Endodermal cell (in vitro differentiated cells): Measurements from ENCODE around the gene TCEAL4. TPM values are rescaled to one million over a fixed set of nuclear protein-coding genes. Genes with fewer than 3 reads are reported as not detected.

Experiments used
- DNase-seq: peaks from one replicate; pipeline ENCODE4 v3.0.0-alpha.2; 2017
- H3K27ac ChIP-seq: 2 replicates; pipeline ENCODE4 v1.5.1; 2013; ENCODE audit warnings: mild to moderate bottlenecking, low read depth, low read length, moderate library complexity
- H3K27me3 ChIP-seq: 2 replicates; pipeline ENCODE4 v1.6.1; 2013; ENCODE audit warnings: mild to moderate bottlenecking, low read length, moderate library complexity; ENCODE audit not compliant: insufficient read depth, control insufficient read depth, poor library complexity, severe bottlenecking
- H3K36me3 ChIP-seq: 2 replicates; pipeline ENCODE4 v1.7.0; 2013; ENCODE audit warnings: mild to moderate bottlenecking, low read length, moderate library complexity; ENCODE audit not compliant: control insufficient read depth, insufficient read depth
- H3K4me1 ChIP-seq: one replicate; pipeline ENCODE4 v1.7.0; 2013; ENCODE audit warnings: low read length; ENCODE audit not compliant: control insufficient read depth, insufficient read depth
- H3K4me3 ChIP-seq: 2 replicates; pipeline ENCODE4 v1.5.1; 2013; ENCODE audit warnings: mild to moderate bottlenecking, low read length, moderate library complexity
- H3K9ac ChIP-seq: 2 replicates; pipeline ENCODE4 v1.6.1; 2013; ENCODE audit warnings: mild to moderate bottlenecking, low read length, moderate library complexity; ENCODE audit not compliant: poor library complexity, severe bottlenecking; ENCODE audit errors: extremely low read depth
- H3K9me3 ChIP-seq: 2 replicates; pipeline ENCODE4 v1.6.1; 2013; ENCODE audit warnings: mild to moderate bottlenecking, low read length, moderate library complexity; ENCODE audit not compliant: control insufficient read depth
- H3K27ac Mint-ChIP-seq: 2 replicates; pipeline ENCODE4 v1.8.0; 2020; ENCODE audit warnings: mixed read lengths
- H3K27me3 Mint-ChIP-seq: 2 replicates; pipeline ENCODE4 v1.8.0; 2021; ENCODE audit warnings: mild to moderate bottlenecking, mixed read lengths; ENCODE audit not compliant: insufficient read depth
- H3K36me3 Mint-ChIP-seq: 2 replicates; pipeline ENCODE4 v1.8.0; 2020; ENCODE audit warnings: low read depth, mixed read lengths
- H3K4me1 Mint-ChIP-seq: 2 replicates; pipeline ENCODE4 v1.8.0; 2020; ENCODE audit warnings: mixed read lengths
- H3K4me3 Mint-ChIP-seq: 2 replicates; pipeline ENCODE4 v1.8.0; 2020; ENCODE audit warnings: mild to moderate bottlenecking, moderate library complexity, mixed read lengths
- H3K9me3 Mint-ChIP-seq: 2 replicates; pipeline ENCODE4 v1.8.0; 2020; ENCODE audit warnings: mild to moderate bottlenecking, mixed read lengths
- WGBS, 2 experiments: methylation state at CpG; one replicate each; pipeline versions ENCODE4 v1.1.5 to v1.1.7; 2013; ENCODE audit warnings: missing lambda C conversion rate in 2 of 2, mixed read lengths in 1 of 2; ENCODE audit not compliant: insufficient coverage in 1 of 2, insufficient read length in 1 of 2; 5-methylcytosine and 5-hydroxymethylcytosine counted together
- total RNA-seq, 2 donors: library from RNA; stranded (reverse); fragmentation: NEBNext Ultra II Directional in 1 of 2; extraction: Animal tissue kit (Norgen Biotek cat#: 25700) in 1 of 2; gene quantifications; 2 replicates in 1 of 2; 3 replicates in 1 of 2; pipeline ENCODE4 v1.2.1, GENCODE V29; 2021
- TF ChIP-seq, protein P1 (sequence below): fragments of 200-600 bp; sonication (generic); conservative IDR thresholded peaks from 2 replicates; pipeline ENCODE4 v1.5.0; 2021; ENCODE audit warnings: antibody characterized with exemption, mild to moderate bottlenecking

TCEAL4 gene
- total RNA-seq, 2 donors from 2014 or later: 72.7 to 88.8 TPM

DNA sequence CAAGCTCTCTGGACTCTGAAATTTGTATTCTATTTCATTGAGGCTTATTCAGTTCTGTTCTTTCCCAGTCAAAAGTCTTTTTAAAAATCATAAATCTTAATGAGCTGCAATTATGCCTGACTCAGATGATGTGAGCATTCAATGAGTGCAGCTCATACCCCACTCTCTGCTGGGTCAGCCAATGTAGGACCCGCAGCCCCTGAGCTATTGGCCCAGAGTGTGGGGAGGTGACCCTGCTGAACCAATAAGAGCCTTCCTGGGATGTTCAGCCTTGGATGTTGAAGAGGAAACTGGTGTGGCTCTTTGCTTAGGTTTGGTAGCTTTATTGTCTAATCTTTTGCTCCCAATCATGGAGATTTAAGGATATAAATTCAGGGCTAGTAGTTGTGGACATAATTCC lies 12.1 kb upstream of the TCEAL4 start:
- Mint-ChIP-seq H3K9me3 (no peaks in the 10 kb centered on the region), H3K27ac (no peak overlapping the region), H3K36me3 (no peaks in the 10 kb centered on the region), H3K4me1 (no peaks in the 10 kb centered on the region), H3K4me3 (no peak overlapping the region), H3K27me3 (peaks cover 8% of the 10 kb centered on the region)
- no peaks in the 10 kb centered on the region for H3K4me1 ChIP-seq
- no peak overlapping the region for H3K4me3 ChIP-seq
- DNase-seq: peak; percentile 63
- H3K36me3 ChIP-seq: no peaks in the 10 kb centered on the region
- H3K9me3 ChIP-seq: no peaks in the 10 kb centered on the region
- H3K9ac ChIP-seq: no peak overlapping the region
- H3K27ac ChIP-seq: no peak overlapping the region
- no peaks in the 10 kb centered on the region for H3K27me3 ChIP-seq
- WGBS, 2 experiments: 73% methylated on average over 1 of the region's 1 CpG; no CpG with 5 or more reads in 1 of the 2 experiments
- TF ChIP-seq, protein P1, sequence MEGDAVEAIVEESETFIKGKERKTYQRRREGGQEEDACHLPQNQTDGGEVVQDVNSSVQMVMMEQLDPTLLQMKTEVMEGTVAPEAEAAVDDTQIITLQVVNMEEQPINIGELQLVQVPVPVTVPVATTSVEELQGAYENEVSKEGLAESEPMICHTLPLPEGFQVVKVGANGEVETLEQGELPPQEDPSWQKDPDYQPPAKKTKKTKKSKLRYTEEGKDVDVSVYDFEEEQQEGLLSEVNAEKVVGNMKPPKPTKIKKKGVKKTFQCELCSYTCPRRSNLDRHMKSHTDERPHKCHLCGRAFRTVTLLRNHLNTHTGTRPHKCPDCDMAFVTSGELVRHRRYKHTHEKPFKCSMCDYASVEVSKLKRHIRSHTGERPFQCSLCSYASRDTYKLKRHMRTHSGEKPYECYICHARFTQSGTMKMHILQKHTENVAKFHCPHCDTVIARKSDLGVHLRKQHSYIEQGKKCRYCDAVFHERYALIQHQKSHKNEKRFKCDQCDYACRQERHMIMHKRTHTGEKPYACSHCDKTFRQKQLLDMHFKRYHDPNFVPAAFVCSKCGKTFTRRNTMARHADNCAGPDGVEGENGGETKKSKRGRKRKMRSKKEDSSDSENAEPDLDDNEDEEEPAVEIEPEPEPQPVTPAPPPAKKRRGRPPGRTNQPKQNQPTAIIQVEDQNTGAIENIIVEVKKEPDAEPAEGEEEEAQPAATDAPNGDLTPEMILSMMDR: no peak

DNA sequence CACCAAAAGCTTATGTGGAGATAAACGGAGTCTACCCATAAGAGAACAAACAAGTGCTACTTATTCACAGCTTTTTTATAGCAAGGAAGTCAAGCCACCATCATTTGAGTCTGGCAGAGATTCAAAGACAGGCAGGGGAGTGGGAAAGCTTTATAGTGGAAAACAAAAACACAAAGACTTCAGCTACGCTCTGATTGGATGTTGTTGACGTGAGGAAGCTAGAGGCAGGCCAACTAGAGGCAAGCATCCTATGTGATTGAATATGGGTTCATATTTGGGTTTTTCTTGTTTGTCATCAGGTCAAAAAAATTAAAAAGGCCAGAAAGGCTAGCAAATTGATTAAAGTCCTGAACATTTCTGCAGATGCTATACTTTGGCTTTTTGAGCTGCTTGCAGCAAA lies 719 bp upstream of the TCEAL4 start:
- no peak overlapping the region for H3K27ac ChIP-seq
- H3K27me3 Mint-ChIP-seq: peaks cover 11% of the 10 kb centered on the region
- H3K4me3 ChIP-seq: peak overlapping the region; percentile 85
- 57% methylated on average over 3 of the region's 3 CpGs; no CpG with 5 or more reads in 1 of the 2 experiments for WGBS, 2 experiments
- no peak overlapping the region for H3K9ac ChIP-seq
- TF ChIP-seq, protein P1: no peak
- H3K4me1 ChIP-seq: no peaks in the 10 kb centered on the region
- H3K36me3 ChIP-seq: peaks cover 5% of the 10 kb centered on the region
- peaks cover 19% of the 10 kb centered on the region for H3K9me3 Mint-ChIP-seq
- peaks cover 11% of the 10 kb centered on the region for H3K4me1 Mint-ChIP-seq
- H3K27me3 ChIP-seq: no peaks in the 10 kb centered on the region
- H3K4me3 Mint-ChIP-seq: peak overlapping the region; percentile 94
- no peaks in the 10 kb centered on the region for H3K9me3 ChIP-seq
- H3K36me3 Mint-ChIP-seq: peaks cover 6% of the 10 kb centered on the region
- no peak overlapping the region for H3K27ac Mint-ChIP-seq
- DNase-seq: no peak

DNA sequence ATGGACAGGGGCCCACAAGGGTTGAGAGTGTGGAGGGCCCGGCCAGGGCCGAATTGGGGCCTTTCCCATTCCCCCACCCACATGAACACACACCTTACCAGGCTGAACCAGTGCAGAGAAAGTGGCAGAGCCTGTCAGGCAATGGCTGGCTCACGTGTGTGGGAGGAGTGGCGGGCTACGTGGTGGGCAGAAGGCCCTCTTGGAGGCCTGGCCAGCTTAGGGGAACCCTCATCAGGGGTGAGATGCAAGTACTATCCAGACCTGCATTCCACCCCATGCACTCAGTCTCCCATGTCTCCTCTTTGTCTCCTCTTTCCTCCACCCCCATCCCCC lies 965 bp downstream of the TCEAL4 start:
- Histone ChIP-seq H3K4me3 (peak overlapping the region; percentile 85), H3K9me3 (no peaks in the 10 kb centered on the region), H3K36me3 (peaks cover 5% of the 10 kb centered on the region), H3K4me1 (no peaks in the 10 kb centered on the region), H3K9ac (peak overlapping the region; percentile 30), H3K27me3 (no peaks in the 10 kb centered on the region), H3K27ac (no peak overlapping the region)
- TF ChIP-seq, protein P1: no peak
- H3K27me3 Mint-ChIP-seq: peaks cover 1% of the 10 kb centered on the region
- H3K4me1 Mint-ChIP-seq: peaks cover 9% of the 10 kb centered on the region
- peak; percentile 59 for DNase-seq
- peak overlapping the region; percentile 91 for H3K27ac Mint-ChIP-seq
- peaks cover 6% of the 10 kb centered on the region for H3K36me3 Mint-ChIP-seq
- H3K4me3 Mint-ChIP-seq: peak overlapping the region; percentile 94
- WGBS, 2 experiments: 15% methylated on average over 5 of the region's 5 CpGs; no CpG with 5 or more reads in 1 of the 2 experiments
- H3K9me3 Mint-ChIP-seq: peaks cover 19% of the 10 kb centered on the region
